Measurements from ENCODE around the gene COX4I2.
"Not testable (repeated sequence)": the region's sequence is repeated elsewhere in the genome, so short reads cannot be mapped to it uniquely, and the experiment has no call there.

COX4I2 gene

DNA sequence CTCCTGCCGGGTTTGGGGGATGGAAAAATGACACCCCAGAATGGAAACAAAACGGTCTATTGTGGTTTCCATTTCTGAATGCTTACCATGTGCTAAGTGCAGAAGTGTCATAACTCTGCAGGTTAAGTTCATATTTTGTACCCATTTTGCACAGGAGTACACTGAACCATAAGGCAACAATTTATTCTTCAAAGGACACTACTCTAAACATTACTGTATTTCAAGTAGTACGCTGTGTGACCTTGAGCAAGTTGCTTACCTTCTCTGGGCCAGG is 42.4 kb upstream of the COX4I2 start:
- Histone ChIP-seq H3K36me3 (replicated peaks) (no peaks in the 10 kb centered on the region), H3K27ac (no peak overlapping the region), H3K27me3 (replicated peaks) (no peaks in the 10 kb centered on the region), H3K4me3 (ENCODE audit: low read depth, low read length) (no peak overlapping the region)
- TF ChIP-seq, protein P1, sequence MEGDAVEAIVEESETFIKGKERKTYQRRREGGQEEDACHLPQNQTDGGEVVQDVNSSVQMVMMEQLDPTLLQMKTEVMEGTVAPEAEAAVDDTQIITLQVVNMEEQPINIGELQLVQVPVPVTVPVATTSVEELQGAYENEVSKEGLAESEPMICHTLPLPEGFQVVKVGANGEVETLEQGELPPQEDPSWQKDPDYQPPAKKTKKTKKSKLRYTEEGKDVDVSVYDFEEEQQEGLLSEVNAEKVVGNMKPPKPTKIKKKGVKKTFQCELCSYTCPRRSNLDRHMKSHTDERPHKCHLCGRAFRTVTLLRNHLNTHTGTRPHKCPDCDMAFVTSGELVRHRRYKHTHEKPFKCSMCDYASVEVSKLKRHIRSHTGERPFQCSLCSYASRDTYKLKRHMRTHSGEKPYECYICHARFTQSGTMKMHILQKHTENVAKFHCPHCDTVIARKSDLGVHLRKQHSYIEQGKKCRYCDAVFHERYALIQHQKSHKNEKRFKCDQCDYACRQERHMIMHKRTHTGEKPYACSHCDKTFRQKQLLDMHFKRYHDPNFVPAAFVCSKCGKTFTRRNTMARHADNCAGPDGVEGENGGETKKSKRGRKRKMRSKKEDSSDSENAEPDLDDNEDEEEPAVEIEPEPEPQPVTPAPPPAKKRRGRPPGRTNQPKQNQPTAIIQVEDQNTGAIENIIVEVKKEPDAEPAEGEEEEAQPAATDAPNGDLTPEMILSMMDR (IDR thresholded peaks at IDR 0.05; ENCODE audit: low read depth, low read length, missing control alignments) = no peak
- no peak for DNase-seq
- in situ Hi-C loops (cut with HindIII; ENCODE audit: low pct_ligation_motif_present, low sequenced_read_pairs) = no loop called here

DNA sequence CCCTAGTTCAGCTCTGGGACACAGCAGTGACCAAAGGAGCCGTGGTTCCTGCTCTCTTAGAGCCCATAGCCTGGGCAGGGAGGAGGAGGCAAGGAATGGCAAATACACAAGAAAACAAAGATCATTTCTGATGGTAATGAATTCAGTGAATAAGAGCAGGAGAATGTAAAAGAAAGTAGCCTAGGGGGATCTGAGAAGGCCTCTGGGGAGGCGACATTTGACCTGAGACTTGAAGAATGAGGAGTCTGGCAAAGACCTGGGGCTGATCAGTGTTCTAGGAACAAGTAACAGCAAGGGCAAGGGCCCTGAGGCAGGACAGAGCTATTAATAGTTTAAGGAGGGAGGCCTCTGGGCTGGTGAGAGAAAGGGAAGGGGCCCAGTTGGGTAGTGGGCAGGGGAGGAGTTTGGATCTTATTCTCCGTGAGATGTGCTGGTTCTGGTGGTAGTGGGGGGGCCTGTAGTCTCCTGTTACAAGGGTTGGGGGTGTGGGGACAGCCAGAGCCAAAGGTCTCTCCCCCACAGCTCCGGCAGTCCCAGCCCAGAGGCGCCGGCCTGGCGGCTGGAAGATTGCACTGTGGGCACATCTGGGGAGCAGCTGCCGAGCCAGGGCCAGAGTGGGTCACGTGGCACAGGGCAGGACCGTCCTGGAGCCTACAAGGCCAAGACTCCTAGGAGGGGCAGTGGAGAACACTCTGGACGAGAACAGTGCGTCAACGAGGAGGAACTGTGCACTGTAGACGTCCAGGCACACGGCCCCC is 41.9 kb upstream of the COX4I2 start:
- no peak overlapping the region for H3K27ac ChIP-seq
- H3K27me3 ChIP-seq (replicated peaks) = no peaks in the 10 kb centered on the region
- H3K4me3 ChIP-seq (ENCODE audit: low read depth, low read length) = no peak overlapping the region
- TF ChIP-seq, protein P1 (IDR thresholded peaks at IDR 0.05; ENCODE audit: low read depth, low read length, missing control alignments) = no peak
- in situ Hi-C loops (cut with HindIII; ENCODE audit: low pct_ligation_motif_present, low sequenced_read_pairs) = no loop called here
- no peak for DNase-seq
- H3K36me3 ChIP-seq (replicated peaks) = no peaks in the 10 kb centered on the region

GRCh38 chr20:31596412-31596715 is 41.3 kb upstream of the COX4I2 start:
- H3K27me3 ChIP-seq (replicated peaks); DNase-seq; H3K4me3 ChIP-seq (ENCODE audit: low read depth, low read length); H3K27ac ChIP-seq; in situ Hi-C loops (cut with HindIII; ENCODE audit: low pct_ligation_motif_present, low sequenced_read_pairs); H3K36me3 ChIP-seq (replicated peaks): not testable (repeated sequence)

DNA sequence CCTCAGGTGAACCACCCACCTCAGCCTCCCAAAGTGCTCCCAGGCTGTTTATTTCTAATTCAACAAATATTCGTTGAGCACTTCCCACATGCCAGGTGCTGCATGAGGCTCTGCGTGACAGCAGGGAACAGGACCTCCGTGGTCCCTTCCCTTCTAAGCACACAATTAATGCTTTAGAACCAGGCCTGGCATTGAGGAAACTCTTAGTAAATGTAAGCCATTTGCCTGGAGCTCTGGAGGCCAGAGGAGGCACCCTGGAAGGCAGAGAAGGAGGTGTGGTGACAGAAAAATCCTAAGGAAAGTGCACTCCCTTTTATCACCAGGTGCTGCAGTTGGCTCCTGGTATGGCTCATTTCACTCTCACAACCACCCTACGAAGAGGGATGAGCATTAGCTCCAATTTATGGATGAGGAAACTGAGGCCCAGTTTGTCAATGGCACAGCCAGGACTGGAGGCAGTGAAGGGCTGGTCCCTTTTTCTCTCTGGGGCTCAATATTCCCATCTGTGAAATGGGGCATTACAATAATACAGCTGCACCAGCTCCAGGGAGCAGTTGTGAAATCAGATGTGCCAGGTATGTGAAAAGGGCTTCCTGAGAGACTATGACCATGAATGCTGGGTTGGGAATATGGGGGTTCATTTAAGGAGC is 40.8 kb upstream of the COX4I2 start:
- no peak overlapping the region for H3K27ac ChIP-seq
- TF ChIP-seq, protein P1 (IDR thresholded peaks at IDR 0.05; ENCODE audit: low read depth, low read length, missing control alignments) = no peak
- in situ Hi-C loops (cut with HindIII; ENCODE audit: low pct_ligation_motif_present, low sequenced_read_pairs) = no loop called here
- H3K4me3 ChIP-seq (ENCODE audit: low read depth, low read length) = no peak overlapping the region
- no peaks in the 10 kb centered on the region for H3K27me3 ChIP-seq (replicated peaks)
- no peaks in the 10 kb centered on the region for H3K36me3 ChIP-seq (replicated peaks)
- no peak for DNase-seq

DNA sequence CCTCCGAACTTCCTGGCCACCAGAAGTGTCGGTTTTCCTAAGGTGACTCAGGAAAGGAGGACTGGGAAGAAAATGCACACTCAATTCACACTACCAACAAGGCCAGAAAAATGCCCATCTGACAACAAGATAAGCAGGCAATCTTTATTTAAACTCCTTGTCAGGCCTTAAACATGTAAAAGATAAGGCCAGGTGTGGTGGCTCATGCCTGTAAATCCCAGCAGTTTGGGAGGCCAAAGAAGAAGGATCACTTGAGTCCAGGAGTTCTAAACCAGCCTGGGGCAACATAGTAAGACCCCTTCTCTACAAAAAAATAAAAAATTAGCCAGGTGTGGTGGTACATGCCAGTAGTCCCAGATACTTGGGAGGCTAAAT is 40.2 kb upstream of the COX4I2 start:
- Histone ChIP-seq H3K27ac (no peak overlapping the region), H3K36me3 (replicated peaks) (no peaks in the 10 kb centered on the region), H3K4me3 (ENCODE audit: low read depth, low read length) (no peak overlapping the region), H3K27me3 (replicated peaks) (no peaks in the 10 kb centered on the region)
- TF ChIP-seq, protein P1 (IDR thresholded peaks at IDR 0.05; ENCODE audit: low read depth, low read length, missing control alignments) = no peak
- DNase-seq = no peak
- in situ Hi-C loops (cut with HindIII; ENCODE audit: low pct_ligation_motif_present, low sequenced_read_pairs) = no loop called here

DNA sequence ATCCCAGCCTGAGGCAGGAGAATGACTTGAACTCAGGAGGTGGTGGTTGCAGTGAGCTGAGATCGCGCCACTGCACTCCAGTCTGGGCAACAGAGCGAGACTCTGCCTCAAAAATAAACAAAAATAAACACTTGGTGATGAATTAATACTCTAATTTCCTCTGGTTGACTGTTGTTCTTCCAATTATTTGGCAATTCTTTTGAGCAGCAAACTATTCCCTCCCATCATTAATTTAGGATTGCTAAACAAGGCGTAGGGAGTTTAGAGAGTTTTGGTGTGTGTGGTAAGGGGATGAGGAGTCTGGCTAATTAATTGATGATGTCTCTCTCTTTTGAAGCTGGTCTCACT is 35.3 kb upstream of the COX4I2 start:
- H3K27me3 ChIP-seq (replicated peaks) = no peaks in the 10 kb centered on the region
- in situ Hi-C loops (cut with HindIII; ENCODE audit: low pct_ligation_motif_present, low sequenced_read_pairs) = no loop called here
- H3K4me3 ChIP-seq (ENCODE audit: low read depth, low read length) = no peak overlapping the region
- H3K36me3 ChIP-seq (replicated peaks) = no peaks in the 10 kb centered on the region
- DNase-seq = no peak
- H3K27ac ChIP-seq = peak overlapping the region; percentile 90
- TF ChIP-seq, protein P1 (IDR thresholded peaks at IDR 0.05; ENCODE audit: low read depth, low read length, missing control alignments) = no peak
